ENCODE data around the gene ST8SIA6. TPM values are rescaled to one million over a fixed set of nuclear protein-coding genes. Genes with fewer than 3 reads are reported as not detected.

ST8SIA6 gene
- total RNA-seq, 1 experiment from 2014 or later = 0.39 TPM

GRCh38 chr10:17292375-17292774 lies 162.0 kb downstream of the ST8SIA6 start:
- Histone ChIP-seq H3K27ac (no peak overlapping the region), H3K36me3 (no peaks in the 10 kb centered on the region), H3K4me1 (replicated peaks) (no peaks in the 10 kb centered on the region), H3K9me3 (replicated peaks) (no peaks in the 10 kb centered on the region; the same call in 1 of the 2 replicates), H3K4me3 (no peak overlapping the region), H3K27me3 (replicated peaks) (peaks cover 14% of the 10 kb centered on the region; the same call in 1 of the 2 replicates)
- no peak for DNase-seq (ENCODE audit: low read depth in 1 of 2, low spot score in 2 of 2)

GRCh38 chr10:17290226-17290625 lies 164.2 kb downstream of the ST8SIA6 start:
- H3K27ac ChIP-seq = no peak overlapping the region
- peaks cover 14% of the 10 kb centered on the region; the same call in 1 of the 2 replicates for H3K27me3 ChIP-seq (replicated peaks)
- no peaks in the 10 kb centered on the region for H3K4me1 ChIP-seq (replicated peaks)
- H3K9me3 ChIP-seq (replicated peaks) = no peaks in the 10 kb centered on the region; the same call in 1 of the 2 replicates
- no peak overlapping the region for H3K4me3 ChIP-seq
- DNase-seq (ENCODE audit: low read depth in 1 of 2, low spot score in 2 of 2) = no peak
- H3K36me3 ChIP-seq = no peaks in the 10 kb centered on the region

- Histone ChIP-seq H3K4me1 (replicated peaks) (no peaks in the 10 kb centered on the region), H3K4me3 (no peak overlapping the region)
These were observed 164.6 kb downstream of the ST8SIA6 start for GRCh38 chr10:17289763-17290162.

GRCh38 chr10:17286562-17287550 lies 167.5 kb downstream of the ST8SIA6 start:
- Histone ChIP-seq H3K27ac (no peak overlapping the region), H3K9me3 (replicated peaks) (no peaks in the 10 kb centered on the region), H3K4me3 (no peak overlapping the region), H3K36me3 (no peaks in the 10 kb centered on the region), H3K4me1 (replicated peaks) (no peaks in the 10 kb centered on the region), H3K27me3 (replicated peaks) (peaks cover 14% of the 10 kb centered on the region; the same call in 1 of the 2 replicates)
- DNase-seq (ENCODE audit: low read depth in 1 of 2, low spot score in 2 of 2) = no peak

More at GRCh38 chr10:17289763-17290162, 164.6 kb downstream of the ST8SIA6 start:
- DNase-seq (ENCODE audit: low read depth in 1 of 2, low spot score in 2 of 2) = no peak
- Histone ChIP-seq H3K27ac (no peak overlapping the region), H3K36me3 (no peaks in the 10 kb centered on the region), H3K9me3 (replicated peaks) (no peaks in the 10 kb centered on the region; the same call in 1 of the 2 replicates), H3K27me3 (replicated peaks) (peaks cover 14% of the 10 kb centered on the region; the same call in 1 of the 2 replicates)

- Histone ChIP-seq H3K27me3 (replicated peaks) (no peaks in the 10 kb centered on the region), H3K4me3 (no peak overlapping the region), H3K4me1 (replicated peaks) (no peaks in the 10 kb centered on the region), H3K9me3 (replicated peaks) (no peaks in the 10 kb centered on the region), H3K36me3 (no peaks in the 10 kb centered on the region), H3K27ac (no peak overlapping the region)
- no peak for DNase-seq (ENCODE audit: low read depth in 1 of 2, low spot score in 2 of 2)
These were observed 172.1 kb downstream of the ST8SIA6 start for GRCh38 chr10:17282311-17282710.

- no peaks in the 10 kb centered on the region for H3K4me1 ChIP-seq (replicated peaks)
- no peak overlapping the region for H3K4me3 ChIP-seq
- no peak for DNase-seq (ENCODE audit: low read depth in 1 of 2, low spot score in 2 of 2)
These were observed 175.7 kb downstream of the ST8SIA6 start for GRCh38 chr10:17278607-17279240.

GRCh38 chr10:17276756-17277424 lies 177.5 kb downstream of the ST8SIA6 start:
- Histone ChIP-seq H3K27me3 (replicated peaks) (no peaks in the 10 kb centered on the region), H3K9me3 (replicated peaks) (peaks cover 4% of the 10 kb centered on the region; the same call in 1 of the 2 replicates), H3K4me1 (replicated peaks) (no peaks in the 10 kb centered on the region), H3K27ac (no peak overlapping the region), H3K36me3 (no peaks in the 10 kb centered on the region), H3K4me3 (no peak overlapping the region)
- no peak for DNase-seq (ENCODE audit: low read depth in 1 of 2, low spot score in 2 of 2)

More at GRCh38 chr10:17278607-17279240, 175.7 kb downstream of the ST8SIA6 start:
- Histone ChIP-seq H3K27ac (no peak overlapping the region), H3K36me3 (no peaks in the 10 kb centered on the region), H3K9me3 (replicated peaks) (peaks cover 4% of the 10 kb centered on the region; the same call in 1 of the 2 replicates), H3K27me3 (replicated peaks) (no peaks in the 10 kb centered on the region)

GRCh38 chr10:17273403-17273802 lies 181.0 kb downstream of the ST8SIA6 start:
- Histone ChIP-seq H3K27ac (no peak overlapping the region), H3K9me3 (replicated peaks) (peaks cover 4% of the 10 kb centered on the region; the same call in 1 of the 2 replicates), H3K4me3 (no peak overlapping the region), H3K36me3 (no peaks in the 10 kb centered on the region), H3K4me1 (replicated peaks) (no peaks in the 10 kb centered on the region), H3K27me3 (replicated peaks) (no peaks in the 10 kb centered on the region)
- peak in 1 of 2 experiments; percentile 11 for DNase-seq (ENCODE audit: low read depth in 1 of 2, low spot score in 2 of 2)

GRCh38 chr10:17272648-17273047 lies 181.7 kb downstream of the ST8SIA6 start:
- no peak overlapping the region for H3K27ac ChIP-seq
- 0 out of 2 replicates have a peak, but pooled peaks cover 4% of the 10 kb centered on the region for H3K27me3 ChIP-seq (replicated peaks)
- H3K4me1 ChIP-seq (replicated peaks) = no peaks in the 10 kb centered on the region
- no peaks in the 10 kb centered on the region for H3K36me3 ChIP-seq
- DNase-seq (ENCODE audit: low read depth in 1 of 2, low spot score in 2 of 2) = no peak
- peaks cover 4% of the 10 kb centered on the region; the same call in 1 of the 2 replicates for H3K9me3 ChIP-seq (replicated peaks)
- no peak overlapping the region for H3K4me3 ChIP-seq

Other genes starting within 250 kb of the ST8SIA6 start
- 7,646 and 7,733 TPM in 2 replicates for gene VIM, start 226.4 kb downstream of the ST8SIA6 start, total RNA-seq (2014; rRNA removed; shearing (Covaris generic))
- gene HACD1, start 162.8 kb upstream of the ST8SIA6 start, total RNA-seq (2014; rRNA removed; shearing (Covaris generic)) = 105 and 139 TPM in 2 replicates
- 20.0 and 33.8 TPM in 2 replicates for gene STAM, start 189.6 kb upstream of the ST8SIA6 start, total RNA-seq (2014; rRNA removed; shearing (Covaris generic))